A549 (cell line): ENCODE results near the gene ARHGEF10L. TPM values are rescaled to one million over a fixed set of nuclear protein-coding genes. Genes with fewer than 3 reads are reported as not detected.

Experiments used
- ATAC-seq, 2 experiments: fragments of 200-7000 bp in 1 of 2; fragments of >200 bp in 1 of 2; cut with Nextera tagmentation in 1 of 2; cut with Tn5 transposase in 1 of 2; 3 replicates each; pipeline versions ENCODE4 v1.8.0 to v1.9.1; 2018 to 2020; ENCODE audit warnings: mild to moderate bottlenecking in 1 of 2, moderate library complexity in 1 of 2
- CTCF ChIA-PET: fragments of 300-600 bp; sonication (Branson Sonifier 250); formaldehyde crosslinking; extraction: SDS; loops from one replicate; lab custom pipeline; 2021; ENCODE audit warnings: antibody characterized with exemption, inconsistent platforms; lab: Yijun Ruan, JAX
- POLR2A ChIA-PET: fragments of 350-600 bp; formaldehyde crosslinking; extraction: SDS; loops from one replicate; lab custom pipeline; 2021; ENCODE audit warnings: antibody characterized with exemption, inconsistent platforms; lab: Yijun Ruan, JAX
- DNase-seq, 2 experiments: peaks; one replicate each; pipeline versions ENCODE4 v3.0.0 to v3.0.0-alpha.2; 2011 to 2016; ENCODE audit warnings: low read depth in 1 of 2, low spot score in 1 of 2
- FAIRE-seq: peaks from 2 replicates; lab custom pipeline; 2011; peaks lifted over from hg19 to GRCh38; lab: Jason Lieb, UNC
- H3K27ac ChIP-seq, 2 experiments: fragments of >200 bp; sonication (Bioruptor Twin); formaldehyde crosslinking; 3 replicates each; pipeline ENCODE4 v1.5.1; 2016 to 2017
- H3K4me1 ChIP-seq: fragments of >200 bp; sonication (Bioruptor Twin); formaldehyde crosslinking; 3 replicates; pipeline ENCODE4 v1.6.1; 2016
- H3K4me2 ChIP-seq: fragments of >200 bp; sonication (Bioruptor Twin); formaldehyde crosslinking; 3 replicates; pipeline ENCODE4 v1.6.1; 2016
- H3K4me3 ChIP-seq: fragments of >200 bp; sonication (Bioruptor Twin); formaldehyde crosslinking; 3 replicates; pipeline ENCODE4 v1.5.1; 2016
- H3K9me3 ChIP-seq: fragments of >200 bp; sonication (Bioruptor Twin); formaldehyde crosslinking; 3 replicates; pipeline ENCODE4 v1.6.1; 2016
- BCL3 ChIP-seq: fragments of >200 bp; sonication (Bioruptor Twin); formaldehyde crosslinking; IDR thresholded peaks from 3 replicates; pipeline ENCODE4 v1.6.1; 2016
- CBX2 ChIP-seq: fragments of 200-600 bp; sonication (generic); IDR thresholded peaks from 2 replicates; pipeline ENCODE4 v1.6.1; 2016; ENCODE audit warnings: low read depth, mild to moderate bottlenecking, borderline replicate concordance
- CHD2 ChIP-seq: fragments of 150-350 bp; IDR thresholded peaks from 2 replicates; pipeline ENCODE4 v1.6.1; 2014; ENCODE audit warnings: low read length; ENCODE audit not compliant: partially characterized antibody
- FOSB ChIP-seq: fragments of 250-450 bp; sonication (Bioruptor Pico); IDR thresholded peaks from 2 replicates; pipeline ENCODE4 v1.5.0; 2020; ENCODE audit warnings: mild to moderate bottlenecking, moderate library complexity
- FOSL2 ChIP-seq, 2 experiments: fragments of 450-650 bp in 1 of 2; fragments of >200 bp in 1 of 2; sonication (Bioruptor Twin) in 1 of 2; formaldehyde crosslinking; IDR thresholded peaks; 2 replicates each; pipeline versions ENCODE4 v1.5.0 to v1.6.1; 2016 to 2020; ENCODE audit warnings: mild to moderate bottlenecking in 1 of 2, moderate library complexity in 1 of 2
- FOXS1 ChIP-seq: fragments of 250-450 bp; sonication (Bioruptor Pico); IDR thresholded peaks from 2 replicates; pipeline ENCODE4 v1.5.0; 2020; ENCODE audit warnings: mild to moderate bottlenecking, moderate library complexity
- HEYL ChIP-seq: fragments of 250-450 bp; sonication (Bioruptor Pico); IDR thresholded peaks from 2 replicates; pipeline ENCODE4 v1.8.0; 2021; ENCODE audit warnings: mild to moderate bottlenecking, moderate library complexity
- MAX ChIP-seq: IDR thresholded peaks from 2 replicates; pipeline ENCODE4 v1.6.1; 2012
- MAZ ChIP-seq: fragments of 150-350 bp; IDR thresholded peaks from 2 replicates; pipeline ENCODE4 v1.6.1; 2014; ENCODE audit warnings: antibody characterized with exemption, low read depth, low read length, borderline replicate concordance
- NFE2L2 ChIP-seq: fragments of 150-350 bp; conservative IDR thresholded peaks from 2 replicates; pipeline ENCODE4 v1.6.1; 2014; ENCODE audit warnings: low read length
- RAD21 ChIP-seq, 2 experiments: fragments of >200 bp in 1 of 2; sonication (Bioruptor Twin) in 1 of 2; formaldehyde crosslinking in 1 of 2; IDR thresholded peaks in 1 of 2; conservative IDR thresholded peaks in 1 of 2; 2 replicates in 1 of 2; 3 replicates in 1 of 2; pipeline ENCODE4 v1.6.1; 2012 to 2018; ENCODE audit warnings: inconsistent platforms in 1 of 2
- RARB ChIP-seq: fragments of 250-450 bp; sonication (Bioruptor Pico); IDR thresholded peaks from 2 replicates; pipeline ENCODE4 v1.8.0; 2021; ENCODE audit warnings: mild to moderate bottlenecking, moderate library complexity
- RNF2 ChIP-seq: fragments of 200-600 bp; sonication (generic); IDR thresholded peaks from 2 replicates; pipeline ENCODE4 v1.6.1; 2016; ENCODE audit warnings: low read depth, mild to moderate bottlenecking, antibody characterized with exemption, moderate library complexity, borderline replicate concordance
- TFCP2L1 ChIP-seq: fragments of 250-450 bp; sonication (Bioruptor Pico); IDR thresholded peaks from 2 replicates; pipeline ENCODE4 v1.5.0; 2021; ENCODE audit warnings: mild to moderate bottlenecking
- TP53 ChIP-seq: fragments of 250-450 bp; sonication (Bioruptor Pico); IDR thresholded peaks from 2 replicates; pipeline ENCODE4 v1.5.0; 2021; ENCODE audit warnings: mild to moderate bottlenecking, moderate library complexity
- ZC3H11A ChIP-seq: fragments of 450-650 bp; IDR thresholded peaks from 2 replicates; pipeline ENCODE4 v1.6.1; 2014; ENCODE audit warnings: antibody characterized with exemption, mild to moderate bottlenecking
- WGBS: methylation state at CpG from one replicate; pipeline ENCODE4 v1.1.6; 2017; ENCODE audit errors: missing lambda C conversion rate; 5-methylcytosine and 5-hydroxymethylcytosine counted together
- polyA plus RNA-seq, 4 experiments: library from polyadenylated mRNA; depleted of rRNA in 3 of 4; stranded (reverse); fragments of >200 nt; fragmentation: RNase III in 1 of 4; extraction: RNeasy Plus Mini Kit Qiagen cat#74134 plus additional on column Dnase treatment in 1 of 4; gene quantifications; 2 replicates in 3 of 4; 3 replicates in 1 of 4; pipeline ENCODE4 v1.2.3, GENCODE V29; 2011 to 2017
- TF ChIP-seq, protein P1 (sequence below): fragments of 450-650 bp; IDR thresholded peaks from 2 replicates; pipeline ENCODE4 v1.6.1; 2014; ENCODE audit warnings: antibody characterized with exemption

Gene ARHGEF10L
- polyA plus RNA-seq, 2 of the 4 experiments (the other 2 are of a cell fraction), result 3.5 to 5.2 TPM

DNA sequence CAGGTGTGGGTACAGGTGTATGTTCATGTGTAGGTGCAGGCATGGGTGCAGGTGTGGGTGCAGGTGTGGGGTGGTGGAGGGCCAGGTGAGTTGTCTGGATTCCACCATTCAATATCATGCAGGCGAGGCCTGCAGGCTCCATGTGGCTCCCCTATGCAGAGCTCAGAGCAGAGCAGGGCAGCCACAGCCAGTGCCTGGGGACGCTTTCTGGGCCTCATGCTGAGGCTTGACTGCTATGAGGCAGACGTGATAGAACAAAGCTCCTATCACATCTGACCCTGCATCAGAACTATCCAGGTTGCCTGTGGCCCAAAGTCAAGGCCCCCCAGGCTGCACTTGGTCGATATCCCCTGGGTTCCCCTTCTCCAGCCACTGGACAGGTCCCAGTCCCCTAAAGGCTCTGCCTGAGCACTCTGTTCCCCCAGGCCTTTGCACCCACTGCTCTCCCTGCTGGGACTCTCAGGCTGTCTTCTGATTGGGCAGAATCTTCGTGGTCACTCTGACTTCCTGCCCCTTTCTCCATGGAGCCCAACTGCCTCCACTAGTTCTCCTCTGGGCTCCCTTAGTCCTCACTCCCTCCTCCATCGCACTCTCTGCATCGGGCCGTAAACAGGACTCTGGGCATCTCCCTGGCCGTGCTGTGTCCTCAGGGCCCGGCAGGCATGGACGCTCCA, 137.0 kb downstream of the ARHGEF10L start:
- DNase-seq (no peak), FAIRE-seq (no peak), ATAC-seq (no peak)
- no peaks in the 10 kb centered on the region for H3K4me1 ChIP-seq
- no peak overlapping the region for H3K4me2 ChIP-seq
- H3K27ac ChIP-seq, result no peak overlapping the region
- ChIA-PET POLR2A (no interaction called here), CTCF (interaction anchor here (1.0 kb wide), 1 partner anchor 15 kb away, joined by 4 read pairs; no protein-coding TSS in a partner anchor)
- H3K9me3 ChIP-seq, result no peaks in the 10 kb centered on the region
- H3K4me3 ChIP-seq, result no peak overlapping the region
- 87% methylated on average over 8 of the region's 11 CpGs for WGBS
- no peak for TF ChIP-seq TP53
- TF ChIP-seq CBX2, result no peak
- no peak for TF ChIP-seq RNF2
- no peak for TF ChIP-seq TFCP2L1 (CRISPR knock-in tag)
- TF ChIP-seq, protein P1, sequence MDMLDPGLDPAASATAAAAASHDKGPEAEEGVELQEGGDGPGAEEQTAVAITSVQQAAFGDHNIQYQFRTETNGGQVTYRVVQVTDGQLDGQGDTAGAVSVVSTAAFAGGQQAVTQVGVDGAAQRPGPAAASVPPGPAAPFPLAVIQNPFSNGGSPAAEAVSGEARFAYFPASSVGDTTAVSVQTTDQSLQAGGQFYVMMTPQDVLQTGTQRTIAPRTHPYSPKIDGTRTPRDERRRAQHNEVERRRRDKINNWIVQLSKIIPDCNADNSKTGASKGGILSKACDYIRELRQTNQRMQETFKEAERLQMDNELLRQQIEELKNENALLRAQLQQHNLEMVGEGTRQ, result no peak
- no peak for TF ChIP-seq FOSB (CRISPR knock-in tag)
- TF ChIP-seq RAD21 (conservative IDR thresholded peaks at IDR 0.05 in 1 of 2, IDR thresholded peaks at IDR 0.05 in 1 of 2), result no peak
- no peak for TF ChIP-seq ZC3H11A
- no peak for TF ChIP-seq RARB (CRISPR knock-in tag)
- no peak for TF ChIP-seq MAX
- no peak for TF ChIP-seq NFE2L2
- TF ChIP-seq CHD2, result no peak

GRCh38 chr1:17678011-17678410, 138.5 kb downstream of the ARHGEF10L start:
- no peak for FAIRE-seq
- ChIA-PET CTCF (interaction anchor here (0.6 to 3.5 kb wide), 5 partner anchors 8 to 1735 kb away, joined by 3 to 10 read pairs (median 3); no protein-coding TSS in a partner anchor), POLR2A (no interaction called here)

GRCh38 chr1:17679856-17680255, 140.4 kb downstream of the ARHGEF10L start:
- Histone ChIP-seq H3K4me2 (no peak overlapping the region), H3K9me3 (no peaks in the 10 kb centered on the region), H3K27ac (no peak overlapping the region), H3K4me3 (no peak overlapping the region)
- CTCF ChIA-PET, result interaction anchor here (0.6 to 3.5 kb wide), 8 partner anchors 10 to 182 kb away, joined by 3 to 10 read pairs (median 3); no protein-coding TSS in a partner anchor
- DNase-seq (no peak), ATAC-seq (no peak), FAIRE-seq (no peak)
- POLR2A ChIA-PET, result no interaction called here
- TF ChIP-seq RAD21 (conservative IDR thresholded peaks at IDR 0.05 in 1 of 2, IDR thresholded peaks at IDR 0.05 in 1 of 2) (no peak), FOSL2 (IDR thresholded peaks at IDR 0.05) (no peak), FOSL2 (CRISPR knock-in tag; IDR thresholded peaks at IDR 0.05) (no peak)
- TF ChIP-seq, all 56 proteins: peak for 0
- WGBS, result 92% methylated on average over 9 of the region's 16 CpGs
- no peaks in the 10 kb centered on the region for H3K4me1 ChIP-seq

More at GRCh38 chr1:17678011-17678410, 138.5 kb downstream of the ARHGEF10L start:
- TF ChIP-seq MAZ (no peak), BCL3 (no peak), HEYL (CRISPR knock-in tag) (no peak), RNF2 (no peak), FOXS1 (CRISPR knock-in tag) (no peak)
- no peak overlapping the region for H3K4me3 ChIP-seq
- H3K4me2 ChIP-seq, result no peak overlapping the region
- WGBS, result 95% methylated on average over 3 of the region's 6 CpGs
- no peak for DNase-seq
- H3K4me1 ChIP-seq, result no peaks in the 10 kb centered on the region
- no peak overlapping the region for H3K27ac ChIP-seq
- no peaks in the 10 kb centered on the region for H3K9me3 ChIP-seq
- ATAC-seq, result no peak
